ENCODE results near the gene ZBED1. TPM values are rescaled to one million over a fixed set of nuclear protein-coding genes. Genes with fewer than 3 reads are reported as not detected.

ZBED1 gene
- polyA plus RNA-seq, 1 donor (not counting 4 experiments of a cell fraction or from before 2014, with no cell fraction given): 9.0 TPM

DNA sequence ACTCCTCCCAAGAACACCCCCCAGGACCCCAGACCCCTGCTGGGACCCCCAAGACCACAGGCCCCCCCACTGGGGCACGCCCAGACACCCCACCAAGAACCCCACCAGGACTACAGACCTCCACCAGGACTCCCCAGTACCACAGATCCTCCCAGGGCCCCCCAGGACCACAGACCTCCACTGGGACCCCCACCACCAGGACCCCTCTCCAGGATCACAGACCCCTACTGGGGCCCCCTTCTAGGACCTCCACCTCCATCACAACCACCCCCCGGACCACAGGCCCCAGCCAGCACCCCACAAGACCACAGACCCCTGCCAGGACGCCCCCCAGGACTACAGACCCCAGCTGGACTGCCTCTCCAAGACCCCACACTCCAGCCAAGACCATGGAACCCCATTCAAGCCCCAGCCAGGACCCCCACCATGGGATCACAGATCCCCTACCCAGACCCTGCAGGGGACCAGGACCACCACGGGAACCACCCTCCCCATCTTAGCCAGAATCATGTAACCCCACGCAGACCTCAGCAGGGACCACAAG, 855 bp upstream of the ZBED1 start:
- no peak overlapping the region for H3K27ac ChIP-seq (ENCODE audit: control insufficient read depth, insufficient read depth, low read length)
- H3K9ac ChIP-seq (ENCODE audit: control insufficient read depth, extremely low read depth, insufficient read depth, low read length): no peak overlapping the region
- H3K4me1 ChIP-seq (ENCODE audit: control insufficient read depth, extremely low read depth, insufficient read depth, low read length): peaks cover 25% of the 10 kb centered on the region
- peaks cover 34% of the 10 kb centered on the region for H3K79me2 ChIP-seq (ENCODE audit: control insufficient read depth, insufficient read depth, low read length)
- H3K4me2 ChIP-seq (ENCODE audit: control insufficient read depth, extremely low read depth, insufficient read depth, low read depth, low read length): no peak overlapping the region
- no peaks in the 10 kb centered on the region for H3K27me3 ChIP-seq (ENCODE audit: control insufficient read depth, extremely low read depth, insufficient read depth, low read length)
- dilution Hi-C loops (cut with MboI; ENCODE audit: extremely low pct_ligation_motif_present, low sequenced_read_pairs): no loop called here
- DNase-seq (ENCODE audit: low read depth, low spot score) (no peak), FAIRE-seq (no peak)
- no peaks in the 10 kb centered on the region for H3K9me1 ChIP-seq (ENCODE audit: control insufficient read depth, extremely low read depth, insufficient read depth, low read length)
- no peaks in the 10 kb centered on the region for H3K36me3 ChIP-seq (ENCODE audit: control insufficient read depth in 2 of 2, extremely low read depth in 1 of 2, insufficient read depth in 2 of 2, low read length in 2 of 2)
- H2AFZ ChIP-seq (ENCODE audit: control insufficient read depth, low read length): no peak overlapping the region
- no peak overlapping the region for H3K4me3 ChIP-seq (ENCODE audit: control insufficient read depth in 2 of 3, extremely low read depth in 1 of 3, insufficient read depth in 2 of 3, low read depth in 1 of 3, low read length in 3 of 3)
- H4K20me1 ChIP-seq (ENCODE audit: control insufficient read depth, extremely low read depth, insufficient read depth, low read length): no peaks in the 10 kb centered on the region
- no peak for TF ChIP-seq EZH2 (IDR thresholded peaks at IDR 0.05; ENCODE audit: low read length)
- TF ChIP-seq, protein P1, sequence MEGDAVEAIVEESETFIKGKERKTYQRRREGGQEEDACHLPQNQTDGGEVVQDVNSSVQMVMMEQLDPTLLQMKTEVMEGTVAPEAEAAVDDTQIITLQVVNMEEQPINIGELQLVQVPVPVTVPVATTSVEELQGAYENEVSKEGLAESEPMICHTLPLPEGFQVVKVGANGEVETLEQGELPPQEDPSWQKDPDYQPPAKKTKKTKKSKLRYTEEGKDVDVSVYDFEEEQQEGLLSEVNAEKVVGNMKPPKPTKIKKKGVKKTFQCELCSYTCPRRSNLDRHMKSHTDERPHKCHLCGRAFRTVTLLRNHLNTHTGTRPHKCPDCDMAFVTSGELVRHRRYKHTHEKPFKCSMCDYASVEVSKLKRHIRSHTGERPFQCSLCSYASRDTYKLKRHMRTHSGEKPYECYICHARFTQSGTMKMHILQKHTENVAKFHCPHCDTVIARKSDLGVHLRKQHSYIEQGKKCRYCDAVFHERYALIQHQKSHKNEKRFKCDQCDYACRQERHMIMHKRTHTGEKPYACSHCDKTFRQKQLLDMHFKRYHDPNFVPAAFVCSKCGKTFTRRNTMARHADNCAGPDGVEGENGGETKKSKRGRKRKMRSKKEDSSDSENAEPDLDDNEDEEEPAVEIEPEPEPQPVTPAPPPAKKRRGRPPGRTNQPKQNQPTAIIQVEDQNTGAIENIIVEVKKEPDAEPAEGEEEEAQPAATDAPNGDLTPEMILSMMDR (optimal IDR thresholded peaks at IDR 0.05 in 1 of 3, IDR thresholded peaks at IDR 0.05 in 1 of 3, conservative IDR thresholded peaks at IDR 0.05 in 1 of 3; ENCODE audit: extremely low read depth in 1 of 3, insufficient read depth in 2 of 3, low read length in 3 of 3): no peak
- no peaks in the 10 kb centered on the region for H3K9me3 ChIP-seq (ENCODE audit: control insufficient read depth, low read depth, low read length)

DNA sequence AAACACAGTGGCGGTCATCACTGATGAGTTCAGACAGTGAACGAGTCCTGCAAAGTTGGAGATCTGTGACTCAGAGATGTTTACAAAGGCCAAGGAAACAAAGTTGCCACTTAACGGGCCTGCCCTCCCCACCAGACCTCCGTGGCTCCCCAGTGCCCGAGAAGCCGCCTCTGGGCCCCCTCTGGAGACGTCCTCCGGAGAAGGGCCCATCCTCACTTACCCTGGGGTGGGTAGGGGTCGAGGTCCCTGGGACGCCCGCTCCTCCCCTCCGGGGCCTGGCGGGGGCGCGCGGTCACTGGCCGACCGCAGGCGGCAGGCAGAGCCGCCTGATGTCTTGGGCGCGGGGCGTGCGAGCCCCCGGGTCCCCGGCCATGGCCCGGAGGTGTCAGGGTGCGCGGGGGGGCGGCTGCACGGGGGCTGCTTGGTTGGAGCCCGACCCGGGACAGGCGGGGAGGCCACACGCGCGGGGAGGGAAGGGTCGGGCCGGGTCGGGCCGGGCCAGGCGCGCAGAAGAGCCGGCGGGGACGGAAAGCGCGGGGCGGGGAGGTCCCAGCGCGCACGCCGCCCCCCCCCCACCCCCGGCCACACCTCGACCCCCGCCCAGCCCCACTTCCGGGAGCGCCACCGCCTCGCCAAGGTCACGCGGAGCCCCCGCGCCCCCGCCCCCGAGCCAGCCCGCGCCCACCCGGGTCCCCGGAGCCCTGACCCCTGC, 529 bp downstream of the ZBED1 start:
- Histone ChIP-seq H3K9me1 (ENCODE audit: control insufficient read depth, extremely low read depth, insufficient read depth, low read length) (no peaks in the 10 kb centered on the region), H3K4me1 (ENCODE audit: control insufficient read depth, extremely low read depth, insufficient read depth, low read length) (peaks cover 25% of the 10 kb centered on the region), H3K79me2 (ENCODE audit: control insufficient read depth, insufficient read depth, low read length) (peaks cover 43% of the 10 kb centered on the region), H3K27ac (ENCODE audit: control insufficient read depth, insufficient read depth, low read length) (peak overlapping the region; percentile 68), H3K9me3 (ENCODE audit: control insufficient read depth, low read depth, low read length) (no peaks in the 10 kb centered on the region), H3K27me3 (ENCODE audit: control insufficient read depth, extremely low read depth, insufficient read depth, low read length) (no peaks in the 10 kb centered on the region), H3K4me3 (ENCODE audit: control insufficient read depth in 2 of 3, extremely low read depth in 1 of 3, insufficient read depth in 2 of 3, low read depth in 1 of 3, low read length in 3 of 3) (peak overlapping the region; percentile 71 to 85 (median 71)), H2AFZ (ENCODE audit: control insufficient read depth, low read length) (peak overlapping the region; percentile 30), H4K20me1 (ENCODE audit: control insufficient read depth, extremely low read depth, insufficient read depth, low read length) (no peaks in the 10 kb centered on the region), H3K4me2 (ENCODE audit: control insufficient read depth, extremely low read depth, insufficient read depth, low read depth, low read length) (peak overlapping the region; percentile 74), H3K36me3 (ENCODE audit: control insufficient read depth in 2 of 2, extremely low read depth in 1 of 2, insufficient read depth in 2 of 2, low read length in 2 of 2) (peaks cover 0 to 3% of the 10 kb centered on the region in 2 experiments), H3K9ac (ENCODE audit: control insufficient read depth, extremely low read depth, insufficient read depth, low read length) (peak overlapping the region; percentile 81)
- dilution Hi-C loops (cut with MboI; ENCODE audit: extremely low pct_ligation_motif_present, low sequenced_read_pairs): no loop called here
- no peak for TF ChIP-seq EZH2 (IDR thresholded peaks at IDR 0.05; ENCODE audit: low read length)
- TF ChIP-seq, protein P1 (optimal IDR thresholded peaks at IDR 0.05 in 1 of 3, IDR thresholded peaks at IDR 0.05 in 1 of 3, conservative IDR thresholded peaks at IDR 0.05 in 1 of 3; ENCODE audit: extremely low read depth in 1 of 3, insufficient read depth in 2 of 3, low read length in 3 of 3): peak in 1 of 3 experiments; percentile 21
- DNase-seq (ENCODE audit: low read depth, low spot score) (no peak), FAIRE-seq (no peak)

Measured in keratinocyte (primary cell).